Natural killer cell (primary cell): ENCODE measurements around the gene CEP41. TPM values are rescaled to one million over a fixed set of nuclear protein-coding genes. Genes with fewer than 3 reads are reported as not detected.
A peak's percentile ranks its signal among the peaks of the same experiment; 100 is the strongest.

Source experiments
- ATAC-seq, 3 donors: fragments of 150-1000 bp in 2 of 3; fragments of 200-7000 bp in 1 of 3; cut with Tn5 transposase; 1 replicate in 1 of 3; 2 replicates in 2 of 3; pipeline ENCODE4 v1.10.0; 2021; ENCODE audit warnings: mild to moderate bottlenecking in 2 of 3, moderate library complexity in 2 of 3
- DNase-seq, 2 donors: peaks; one replicate each; pipeline versions ENCODE4 v3.0.0 to v3.0.0-alpha.2; 2013 to 2021; ENCODE audit warnings: mixed read lengths in 1 of 2
- H3K27ac ChIP-seq: one replicate; pipeline ENCODE4 v1.5.1; 2013; ENCODE audit warnings: mild to moderate bottlenecking, low read length
- H3K27me3 ChIP-seq: one replicate; pipeline ENCODE4 v1.6.1; 2013; ENCODE audit warnings: low read length; ENCODE audit not compliant: control insufficient read depth, insufficient read depth
- H3K36me3 ChIP-seq: one replicate; pipeline ENCODE4 v1.6.1; 2013; ENCODE audit warnings: low read length; ENCODE audit not compliant: control insufficient read depth, insufficient read depth
- H3K4me1 ChIP-seq: one replicate; pipeline ENCODE4 v1.6.1; 2013; ENCODE audit warnings: low read length; ENCODE audit not compliant: control insufficient read depth, insufficient read depth
- H3K4me3 ChIP-seq: one replicate; pipeline ENCODE4 v1.5.1; 2013; ENCODE audit warnings: low read length
- H3K9me3 ChIP-seq: one replicate; pipeline ENCODE4 v1.6.1; 2013; ENCODE audit warnings: low read length; ENCODE audit not compliant: control insufficient read depth, insufficient read depth
- H3K27ac Mint-ChIP-seq, 2 donors: one replicate each; pipeline ENCODE4 v1.8.0; 2022; ENCODE audit warnings: mild to moderate bottlenecking in 2 of 2, mixed read lengths in 2 of 2, moderate library complexity in 1 of 2
- H3K27me3 Mint-ChIP-seq, 2 donors: one replicate each; pipeline ENCODE4 v1.8.0; 2022; ENCODE audit warnings: low read depth in 2 of 2, mixed read lengths in 2 of 2
- H3K36me3 Mint-ChIP-seq: one replicate; pipeline ENCODE4 v1.8.0; 2022; ENCODE audit warnings: mixed read lengths
- H3K4me1 Mint-ChIP-seq, 2 donors: one replicate each; pipeline ENCODE4 v1.8.0; 2022; ENCODE audit warnings: mixed read lengths in 2 of 2
- H3K4me3 Mint-ChIP-seq: one replicate; pipeline ENCODE4 v1.8.0; 2022; ENCODE audit warnings: mild to moderate bottlenecking, moderate library complexity, mixed read lengths
- H3K9me3 Mint-ChIP-seq, 2 donors: one replicate each; pipeline ENCODE4 v1.8.0; 2022; ENCODE audit warnings: mixed read lengths in 2 of 2
- WGBS: methylation state at CpG from one replicate; pipeline ENCODE4 v1.1.7; 2013; ENCODE audit warnings: missing lambda C conversion rate; ENCODE audit not compliant: insufficient coverage; 5-methylcytosine and 5-hydroxymethylcytosine counted together
- intact Hi-C: fragments of 100-400 bp; cut with micrococcal nuclease; formaldehyde crosslinking; loops from one replicate; pipeline ENCODE4 v1.14.2; 2022
- total RNA-seq, 4 donors: library from RNA; stranded (reverse); fragments of 120-200 nt in 1 of 4; gene quantifications; one replicate each; pipeline versions ENCODE4 v1.2.3 to v1.2.4, GENCODE V29; 2013 to 2022
- TF ChIP-seq, protein P1 (sequence below): fragments of 200-600 bp; IDR thresholded peaks from one replicate; pipeline ENCODE4 v1.8.0; 2022; ENCODE audit warnings: antibody characterized with exemption

CEP41 gene
- total RNA-seq, 3 donors from 2014 or later (not counting 1 experiment from before 2014, with no cell fraction given), result 8.7 to 14.2 (median 11.2) TPM

DNA sequence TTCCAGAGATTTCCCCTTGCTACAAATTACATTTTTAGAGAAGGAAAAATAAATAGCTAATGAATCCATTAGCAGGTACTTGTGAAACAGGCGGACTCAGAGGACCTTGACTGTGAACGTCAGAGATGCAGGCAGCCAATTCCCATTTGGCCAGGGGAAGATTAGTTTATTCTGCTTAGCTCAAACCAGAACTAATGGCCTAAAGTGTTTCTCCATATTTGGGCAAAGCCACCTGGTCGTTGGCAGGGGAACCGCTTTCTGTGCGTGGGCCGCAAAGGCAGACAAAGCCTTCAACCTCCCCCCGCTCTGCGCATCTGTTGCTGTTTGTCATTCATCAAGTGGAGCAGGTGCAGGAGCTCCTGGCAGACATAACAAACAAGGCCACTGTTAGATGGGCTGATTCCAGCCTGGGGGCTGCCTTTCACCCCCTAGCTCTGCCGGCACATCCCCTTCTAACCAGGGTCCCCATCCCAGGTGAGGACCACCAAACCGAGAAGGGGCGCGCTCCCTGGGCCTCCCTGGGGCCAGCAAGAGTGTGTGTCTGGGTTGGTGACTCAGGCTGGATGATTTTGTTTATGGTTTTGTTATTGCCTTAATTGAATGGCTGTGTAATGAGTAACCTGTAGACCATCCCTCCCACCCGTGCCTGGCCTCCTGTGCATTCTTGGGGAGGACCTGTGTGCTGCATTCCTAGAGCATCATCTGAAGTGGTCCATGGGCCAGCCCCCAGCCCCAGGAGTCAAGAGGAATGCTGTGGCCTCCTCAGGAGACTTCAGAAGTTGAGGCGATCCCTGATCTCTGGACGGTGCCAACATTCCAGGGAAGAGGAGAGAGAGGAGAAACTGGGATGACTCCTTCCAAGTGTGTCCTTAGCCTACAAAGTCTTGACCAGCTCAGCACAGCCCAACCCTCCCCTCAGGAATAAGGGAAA is 75.0 kb downstream of the CEP41 start:
- H3K9me3 Mint-ChIP-seq, result no peaks in the 10 kb centered on the region
- no peaks in the 10 kb centered on the region for H3K27me3 ChIP-seq
- no peak for ATAC-seq
- H3K36me3 ChIP-seq, result no peaks in the 10 kb centered on the region
- no peaks in the 10 kb centered on the region for H3K4me1 ChIP-seq
- 81% methylated on average over 10 of the region's 15 CpGs for WGBS
- no peaks in the 10 kb centered on the region for H3K9me3 ChIP-seq
- no peaks in the 10 kb centered on the region for H3K36me3 Mint-ChIP-seq
- no peak overlapping the region for H3K27ac ChIP-seq
- H3K27me3 Mint-ChIP-seq, result no peaks in the 10 kb centered on the region
- intact Hi-C loops, result no loop called here
- H3K4me3 Mint-ChIP-seq, result no peak overlapping the region
- peaks cover 0 to 13% of the 10 kb centered on the region in 2 donors for H3K4me1 Mint-ChIP-seq
- DNase-seq, result peak in 1 of 2 donors; percentile 41
- H3K27ac Mint-ChIP-seq, result no peak overlapping the region
- H3K4me3 ChIP-seq, result no peak overlapping the region
- TF ChIP-seq, protein P1, sequence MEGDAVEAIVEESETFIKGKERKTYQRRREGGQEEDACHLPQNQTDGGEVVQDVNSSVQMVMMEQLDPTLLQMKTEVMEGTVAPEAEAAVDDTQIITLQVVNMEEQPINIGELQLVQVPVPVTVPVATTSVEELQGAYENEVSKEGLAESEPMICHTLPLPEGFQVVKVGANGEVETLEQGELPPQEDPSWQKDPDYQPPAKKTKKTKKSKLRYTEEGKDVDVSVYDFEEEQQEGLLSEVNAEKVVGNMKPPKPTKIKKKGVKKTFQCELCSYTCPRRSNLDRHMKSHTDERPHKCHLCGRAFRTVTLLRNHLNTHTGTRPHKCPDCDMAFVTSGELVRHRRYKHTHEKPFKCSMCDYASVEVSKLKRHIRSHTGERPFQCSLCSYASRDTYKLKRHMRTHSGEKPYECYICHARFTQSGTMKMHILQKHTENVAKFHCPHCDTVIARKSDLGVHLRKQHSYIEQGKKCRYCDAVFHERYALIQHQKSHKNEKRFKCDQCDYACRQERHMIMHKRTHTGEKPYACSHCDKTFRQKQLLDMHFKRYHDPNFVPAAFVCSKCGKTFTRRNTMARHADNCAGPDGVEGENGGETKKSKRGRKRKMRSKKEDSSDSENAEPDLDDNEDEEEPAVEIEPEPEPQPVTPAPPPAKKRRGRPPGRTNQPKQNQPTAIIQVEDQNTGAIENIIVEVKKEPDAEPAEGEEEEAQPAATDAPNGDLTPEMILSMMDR, result no peak

DNA sequence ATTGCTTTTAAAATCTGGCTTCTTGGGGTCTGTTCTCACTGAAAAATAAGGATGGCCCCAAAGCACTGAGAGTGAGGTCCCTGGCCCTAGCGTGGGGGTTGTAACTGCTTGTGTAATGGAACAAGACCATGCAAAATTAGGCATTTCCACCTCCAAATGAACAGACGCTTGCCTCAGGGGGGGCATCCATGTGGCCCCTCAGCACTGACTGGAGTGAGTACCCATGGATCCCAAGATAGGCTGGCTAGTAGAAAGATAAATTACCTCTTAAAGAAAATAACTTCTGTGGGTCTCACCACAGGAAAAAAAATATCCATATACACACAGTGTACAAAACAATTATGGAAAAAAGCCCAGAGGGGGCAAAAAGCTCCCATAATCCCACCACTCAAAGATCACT is 75.7 kb downstream of the CEP41 start:
- Histone ChIP-seq H3K36me3 (no peaks in the 10 kb centered on the region), H3K27me3 (no peaks in the 10 kb centered on the region), H3K27ac (no peak overlapping the region), H3K4me1 (no peaks in the 10 kb centered on the region), H3K4me3 (no peak overlapping the region), H3K9me3 (no peaks in the 10 kb centered on the region)
- peaks cover 0 to 13% of the 10 kb centered on the region in 2 donors for H3K4me1 Mint-ChIP-seq
- H3K27ac Mint-ChIP-seq, result no peak overlapping the region
- no peak overlapping the region for H3K4me3 Mint-ChIP-seq
- ATAC-seq (no peak), DNase-seq (no peak)
- no peaks in the 10 kb centered on the region for H3K27me3 Mint-ChIP-seq
- intact Hi-C loops, result no loop called here
- WGBS, result 90% methylated on average over 2 of the region's 2 CpGs
- H3K9me3 Mint-ChIP-seq, result peaks cover 0 to 3% of the 10 kb centered on the region in 2 donors
- no peaks in the 10 kb centered on the region for H3K36me3 Mint-ChIP-seq
- TF ChIP-seq, protein P1, result no peak

DNA sequence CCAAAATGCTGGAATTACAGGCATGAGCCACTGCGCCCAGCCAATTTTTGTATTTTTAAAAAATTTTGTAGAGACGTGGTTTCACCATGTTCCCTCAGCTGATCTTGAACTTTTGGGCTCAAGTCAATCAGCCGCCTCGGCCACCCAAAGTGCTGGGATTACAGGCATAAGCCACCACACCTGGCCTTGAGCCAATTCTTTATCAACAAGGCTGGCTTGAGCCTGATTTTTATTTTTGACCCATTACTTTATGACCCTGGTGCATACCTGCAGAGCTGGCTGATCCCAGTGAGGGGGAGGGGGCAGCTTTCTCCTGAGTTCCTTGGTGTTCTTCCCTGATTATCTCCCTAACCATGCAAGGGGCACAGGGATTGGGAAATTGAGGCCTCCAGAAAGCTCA is 76.4 kb downstream of the CEP41 start:
- no peak overlapping the region for H3K27ac ChIP-seq
- Mint-ChIP-seq H3K4me3 (no peak overlapping the region), H3K9me3 (peaks cover 0 to 6% of the 10 kb centered on the region in 2 donors), H3K27ac (no peak overlapping the region), H3K27me3 (no peaks in the 10 kb centered on the region), H3K36me3 (no peaks in the 10 kb centered on the region), H3K4me1 (peaks cover 0 to 7% of the 10 kb centered on the region in 2 donors)
- ATAC-seq (no peak), DNase-seq (no peak)
- no peaks in the 10 kb centered on the region for H3K36me3 ChIP-seq
- H3K27me3 ChIP-seq, result no peaks in the 10 kb centered on the region
- intact Hi-C loops, result no loop called here
- no peak overlapping the region for H3K4me3 ChIP-seq
- TF ChIP-seq, protein P1, result no peak
- H3K4me1 ChIP-seq, result no peaks in the 10 kb centered on the region
- peaks cover 2% of the 10 kb centered on the region for H3K9me3 ChIP-seq
- 96% methylated on average over 4 of the region's 4 CpGs for WGBS
